PC-3 (cell line): ENCODE data around the gene PPP1R36. TPM values are rescaled to one million over a fixed set of nuclear protein-coding genes. Genes with fewer than 3 reads are reported as not detected.

Experiments
- ATAC-seq: fragments of 200-7000 bp; cut with Tn5 transposase; 2 replicates; pipeline ENCODE4 v1.9.1; 2020; ENCODE audit warnings: mild to moderate bottlenecking, moderate library complexity
- BruUV-seq: library from RNA; stranded (reverse); fragments of 400-500 nt; replicated peaks from 2 replicates; lab custom pipeline; 2021; lab: Mats Ljungman, UMichigan
- CTCF ChIA-PET: fragments of 300-600 bp; sonication (Branson Sonifier 250); formaldehyde crosslinking; loops from one replicate; lab custom pipeline; 2022; ENCODE audit warnings: antibody characterized with exemption; lab: Charles Lee
- POLR2A ChIA-PET: fragments of 300-600 bp; sonication (Branson Sonifier 250); formaldehyde crosslinking; loops from one replicate; lab custom pipeline; 2022; ENCODE audit warnings: antibody characterized with exemption; ENCODE audit not compliant: unreplicated experiment; lab: Charles Lee
- DNase-seq: peaks from one replicate; pipeline ENCODE4 v3.0.0-alpha.2; 2015
- H2AFZ ChIP-seq: fragments of 300-600 bp; sonication (generic); 2 replicates; pipeline ENCODE4 v1.6.0; 2016; ENCODE audit warnings: antibody characterized with exemption, low read length
- H3F3A ChIP-seq: fragments of 300-600 bp; sonication (generic); one replicate; pipeline ENCODE4 v1.6.0; 2017; ENCODE audit warnings: antibody characterized with exemption, low read length, control low read depth, mild to moderate bottlenecking; ENCODE audit not compliant: unreplicated experiment
- H3K27ac ChIP-seq: fragments of 300-600 bp; sonication (generic); 2 replicates; pipeline ENCODE4 v1.5.1; 2016; ENCODE audit warnings: mild to moderate bottlenecking, low read length
- H3K27me3 ChIP-seq: fragments of 300-600 bp; sonication (generic); 2 replicates; pipeline ENCODE4 v1.6.1; 2016; ENCODE audit warnings: low read length, mixed read lengths
- H3K36me3 ChIP-seq: fragments of 300-600 bp; sonication (generic); 2 replicates; pipeline ENCODE4 v1.6.1; 2016; ENCODE audit warnings: low read depth, mixed run types, low read length, mixed read lengths
- H3K4me1 ChIP-seq: fragments of 300-600 bp; sonication (generic); 2 replicates; pipeline ENCODE4 v1.5.1; 2016; ENCODE audit warnings: low read length; ENCODE audit not compliant: insufficient read depth
- H3K4me2 ChIP-seq: fragments of 300-600 bp; sonication (generic); 2 replicates; pipeline ENCODE4 v1.6.0; 2016; ENCODE audit warnings: low read length
- H3K4me3 ChIP-seq: fragments of 300-600 bp; sonication (generic); 2 replicates; pipeline ENCODE4 v1.5.1; 2016; ENCODE audit warnings: mild to moderate bottlenecking, low read length, mixed read lengths
- H3K79me2 ChIP-seq: fragments of 300-600 bp; sonication (generic); 2 replicates; pipeline ENCODE4 v1.6.1; 2017; ENCODE audit warnings: low read length, mixed read lengths
- H3K9ac ChIP-seq: fragments of 300-600 bp; sonication (generic); 2 replicates; pipeline ENCODE4 v1.6.0; 2016; ENCODE audit warnings: mild to moderate bottlenecking, low read length
- H3K9me2 ChIP-seq: fragments of 300-600 bp; sonication (generic); replicated peaks from 2 replicates; pipeline ENCODE4 v1.6.1; 2016; ENCODE audit warnings: mixed run types, low read length, mixed read lengths
- H3K9me3 ChIP-seq: fragments of 300-600 bp; sonication (generic); 2 replicates; pipeline ENCODE4 v1.6.1; 2016; ENCODE audit warnings: low read length, mixed read lengths
- H4K20me1 ChIP-seq: fragments of 300-600 bp; sonication (generic); 2 replicates; pipeline ENCODE4 v1.6.1; 2016; ENCODE audit warnings: low read length, mixed read lengths
- CTCF ChIP-seq: fragments of 300-600 bp; sonication (generic); conservative IDR thresholded peaks from 2 replicates; pipeline ENCODE4 v1.5.1; 2017; ENCODE audit warnings: antibody characterized with exemption, low read depth, mild to moderate bottlenecking, low read length
- EZH2 ChIP-seq: fragments of 300-600 bp; sonication (generic); IDR thresholded peaks from one replicate; pipeline ENCODE4 v1.6.1; 2017; ENCODE audit warnings: antibody characterized with exemption, mild to moderate bottlenecking, low read length; ENCODE audit not compliant: unreplicated experiment
- EZH2phosphoT487 ChIP-seq: fragments of 300-600 bp; sonication (generic); IDR thresholded peaks from 2 replicates; pipeline ENCODE4 v1.6.1; 2018; ENCODE audit warnings: mild to moderate bottlenecking, antibody characterized with exemption, low read length, borderline replicate concordance
- intact Hi-C: fragments of 100-400 bp; cut with micrococcal nuclease; formaldehyde crosslinking; loops from 2 replicates; pipeline ENCODE4 v1.9.0; 2023
- total RNA-seq: library from RNA; depleted of rRNA; stranded (reverse); fragments of >200 nt; gene quantifications from 2 replicates; pipeline ENCODE4 v1.2.3, GENCODE V29; 2014

Gene PPP1R36
- total RNA-seq, 1 experiment from 2014 or later, result 0.26 TPM

- H2AFZ ChIP-seq, result no peak overlapping the region
- no peaks in the 10 kb centered on the region for H3K79me2 ChIP-seq
- H3K4me1 ChIP-seq, result peaks cover 19% of the 10 kb centered on the region
- intact Hi-C loops, result loop anchor here (2.0 kb wide), 1 partner anchor 27 kb away; no protein-coding TSS in a partner anchor
- ChIA-PET CTCF (interaction anchor here (1.1 kb wide), 1 partner anchor 94 kb away, joined by 5 read pairs; no protein-coding TSS in a partner anchor), POLR2A (interaction anchor here (0.6 to 1.5 kb wide), 2 partner anchors 87 to 617 kb away, joined by 5 to 8 read pairs; no protein-coding TSS in a partner anchor)
- H3K4me3 ChIP-seq, result no peak overlapping the region
- no peaks in the 10 kb centered on the region for H3K9me3 ChIP-seq
- no peaks in the 10 kb centered on the region for H3K27me3 ChIP-seq
- no peak overlapping the region for H3K9ac ChIP-seq
- TF ChIP-seq EZH2phosphoT487 (no peak), EZH2 (no peak), CTCF (no peak)
- no peak overlapping the region for H3K27ac ChIP-seq
- no TSS peak for BruUV-seq
- DNase-seq (no peak), ATAC-seq (no peak)
- peak overlapping the region; percentile 25 for H3K4me2 ChIP-seq
- H4K20me1 ChIP-seq, result no peaks in the 10 kb centered on the region
- H3K36me3 ChIP-seq, result no peaks in the 10 kb centered on the region
- H3F3A ChIP-seq, result no peaks in the 10 kb centered on the region
- H3K9me2 ChIP-seq, result no peaks in the 10 kb centered on the region
Measured at GRCh38 chr14:64541972-64542835, 7.6 kb upstream of the PPP1R36 start.

GRCh38 chr14:64542836-64543201 lies 6.9 kb upstream of the PPP1R36 start:
- peak overlapping the region; percentile 19; the same call in 1 of the 2 replicates for H3K4me3 ChIP-seq
- peak overlapping the region; percentile 25 for H3K4me2 ChIP-seq
- no peaks in the 10 kb centered on the region for H3K79me2 ChIP-seq
- no peak overlapping the region for H3K27ac ChIP-seq
- no peak overlapping the region for H2AFZ ChIP-seq
- H3K36me3 ChIP-seq, result no peaks in the 10 kb centered on the region
- H3K9me2 ChIP-seq, result no peaks in the 10 kb centered on the region
- DNase-seq, result no peak
- intact Hi-C loops, result loop anchor here (2.0 kb wide), 1 partner anchor 26 kb away; no protein-coding TSS in a partner anchor
- POLR2A ChIA-PET, result interaction anchor here (0.6 to 1.5 kb wide), 2 partner anchors 86 to 618 kb away, joined by 5 to 8 read pairs; no protein-coding TSS in a partner anchor
- H3K9ac ChIP-seq, result no peak overlapping the region
- no peaks in the 10 kb centered on the region for H3F3A ChIP-seq
- TF ChIP-seq EZH2phosphoT487 (no peak), CTCF (no peak), EZH2 (no peak)
- H3K27me3 ChIP-seq, result no peaks in the 10 kb centered on the region
- BruUV-seq, result no TSS peak
- peaks cover 19% of the 10 kb centered on the region for H3K4me1 ChIP-seq
- no peaks in the 10 kb centered on the region for H4K20me1 ChIP-seq
- CTCF ChIA-PET, result interaction anchor here (0.7 to 1.1 kb wide), 4 partner anchors 31 to 349 kb away, joined by 3 to 5 read pairs (median 4); no protein-coding TSS in a partner anchor
- no peak for ATAC-seq
- no peaks in the 10 kb centered on the region for H3K9me3 ChIP-seq
